CD4-positive, alpha-beta T cell treated with Interleukin-17A for 1 hour (primary cell): ENCODE results near the gene SCAMP2.
"Not testable (repeated sequence)": the region's sequence is repeated elsewhere in the genome, so short reads cannot be mapped to it uniquely, and the experiment has no call there.

Experiments used
- DNase-seq: peaks from one replicate; pipeline ENCODE4 v3.0.0-alpha.2; 2020

SCAMP2 gene

GRCh38 chr15:74873036-74873755, at the start of gene SCAMP2:
Gene SCAMP2 (minus strand): TSS chr15:74873365. CDS start chr15:74873255, 110 bp downstream.
- peak; percentile 92 for DNase-seq

- no peak for DNase-seq
Measured at GRCh38 chr15:74920456-74920855, 47.3 kb upstream of the SCAMP2 start.

GRCh38 chr15:74917676-74918075, 44.5 kb upstream of the SCAMP2 start:
- DNase-seq: no peak

DNA sequence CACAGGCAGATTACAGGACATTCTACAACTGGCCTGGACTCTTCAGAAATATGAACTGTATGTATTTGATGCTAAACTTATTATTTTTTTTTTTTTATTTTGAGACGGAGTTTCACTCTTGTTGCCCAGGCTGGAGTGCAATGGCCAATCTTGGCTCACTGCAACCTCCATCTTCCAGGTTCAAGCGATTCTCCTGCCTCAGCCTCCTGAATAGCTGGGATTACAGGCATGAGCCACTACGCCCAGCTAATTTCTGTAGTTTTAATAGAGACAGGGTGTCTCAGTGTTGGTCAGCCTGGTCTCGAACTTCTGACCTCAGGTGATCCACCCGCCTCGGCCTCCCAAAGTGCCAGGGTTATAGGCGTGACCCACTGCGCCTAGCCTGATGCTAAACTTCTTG, 40.6 kb upstream of the SCAMP2 start:
- DNase-seq: not testable (repeated sequence)

DNA sequence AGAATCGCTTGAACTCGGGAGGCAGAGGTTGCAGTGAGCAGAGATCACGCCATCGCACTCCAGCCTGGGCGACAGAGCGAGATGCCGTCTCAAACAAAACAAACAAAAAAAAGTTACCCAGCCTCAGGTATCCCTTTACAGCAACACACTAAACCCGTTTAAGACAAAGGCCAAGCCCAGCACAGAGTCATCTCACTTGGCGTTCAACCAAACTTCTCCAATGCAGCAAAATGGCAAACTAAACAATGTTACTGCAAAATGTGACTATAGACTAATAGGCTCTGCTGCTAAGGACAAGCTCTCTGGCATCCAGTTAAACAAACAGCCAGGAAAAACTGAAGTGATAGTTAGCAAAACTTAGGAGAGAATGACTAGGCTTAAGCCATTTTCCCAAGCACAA, 39.9 kb upstream of the SCAMP2 start:
- DNase-seq: no peak

GRCh38 chr15:74908635-74909034, 35.5 kb upstream of the SCAMP2 start:
- DNase-seq: no peak

DNA sequence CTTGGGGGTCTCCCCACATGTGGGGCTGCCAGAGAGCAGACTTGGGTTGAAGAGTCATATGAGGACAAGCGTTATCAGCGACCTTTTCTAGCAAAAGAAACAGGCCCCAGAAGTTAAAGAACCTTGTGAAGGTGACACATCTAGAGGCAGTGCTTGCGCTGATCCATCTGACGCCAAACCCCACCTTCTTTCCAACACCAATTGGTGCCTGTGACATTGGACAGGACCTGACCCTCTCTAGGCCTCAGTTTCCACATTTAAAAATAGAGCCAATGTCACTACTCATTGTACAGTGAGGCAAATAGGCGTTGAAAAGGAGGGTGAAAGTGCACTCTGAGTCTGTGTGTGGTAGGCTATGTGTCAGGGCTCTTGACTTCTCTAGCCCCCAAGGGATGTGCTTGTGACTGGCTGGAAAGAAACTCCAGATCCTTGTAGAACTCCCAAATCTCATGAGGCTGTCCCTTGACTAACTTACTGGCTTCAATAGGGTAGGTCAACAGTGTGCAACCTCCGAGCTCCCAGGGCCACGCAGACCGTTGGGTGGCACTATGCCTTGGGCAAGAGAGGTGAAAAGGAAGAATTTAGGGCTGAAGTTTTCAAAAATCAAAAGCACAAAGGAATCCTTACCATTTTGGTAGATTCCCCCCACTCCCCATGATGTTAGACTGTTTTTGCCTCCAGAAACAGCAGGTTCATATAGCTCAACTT, 34.2 kb upstream of the SCAMP2 start:
- DNase-seq: no peak

DNA sequence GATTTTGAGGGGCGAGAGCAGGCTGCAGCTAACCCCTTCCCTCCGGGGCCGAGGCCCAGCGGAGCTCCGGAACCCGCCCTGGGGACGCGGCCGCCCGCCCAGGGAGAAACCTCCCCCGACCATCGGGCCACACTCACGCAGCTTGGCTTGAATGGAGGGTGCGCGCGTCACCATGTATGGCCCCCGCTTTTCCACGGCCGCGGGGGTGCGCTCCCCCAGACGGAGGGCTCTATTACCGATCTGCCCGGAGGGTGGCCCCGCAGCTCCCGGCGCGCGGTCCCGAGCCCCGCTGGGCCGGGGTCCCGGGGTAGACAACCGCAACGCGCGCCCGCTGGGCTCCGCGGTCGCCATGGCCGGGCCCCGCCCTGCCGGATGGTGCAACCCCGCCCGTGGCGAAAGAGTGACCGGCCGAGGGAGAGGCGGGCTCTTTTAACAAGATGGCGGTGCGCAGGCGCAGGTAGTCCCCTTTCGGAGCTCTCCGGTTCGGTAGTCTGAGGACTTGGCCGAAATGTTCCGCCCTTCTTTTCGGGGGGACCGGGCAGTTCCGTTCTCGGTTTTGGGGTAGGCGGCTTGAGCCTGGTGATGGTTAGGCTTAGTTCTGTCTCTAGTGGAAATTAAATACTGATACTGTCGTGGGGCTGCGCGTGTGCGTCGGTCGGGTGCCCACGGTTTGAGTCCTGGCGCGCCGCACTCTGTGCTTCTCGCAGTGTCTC, 33.4 kb upstream of the SCAMP2 start, which contains the start of gene FAM219B:
Gene FAM219B, minus strand, starts transcription at position 402 of the 713 bp plus-strand sequence. Its CDS starts 51 bp downstream, at position 351.
- DNase-seq: peak; percentile 81

- peak; percentile 23 for DNase-seq
Measured at GRCh38 chr15:74906067-74906449, 32.9 kb upstream of the SCAMP2 start.

- DNase-seq: no peak
Measured at GRCh38 chr15:74904190-74904805, 31.1 kb upstream of the SCAMP2 start.

GRCh38 chr15:74903676-74904075, 30.5 kb upstream of the SCAMP2 start:
- no peak for DNase-seq

DNA sequence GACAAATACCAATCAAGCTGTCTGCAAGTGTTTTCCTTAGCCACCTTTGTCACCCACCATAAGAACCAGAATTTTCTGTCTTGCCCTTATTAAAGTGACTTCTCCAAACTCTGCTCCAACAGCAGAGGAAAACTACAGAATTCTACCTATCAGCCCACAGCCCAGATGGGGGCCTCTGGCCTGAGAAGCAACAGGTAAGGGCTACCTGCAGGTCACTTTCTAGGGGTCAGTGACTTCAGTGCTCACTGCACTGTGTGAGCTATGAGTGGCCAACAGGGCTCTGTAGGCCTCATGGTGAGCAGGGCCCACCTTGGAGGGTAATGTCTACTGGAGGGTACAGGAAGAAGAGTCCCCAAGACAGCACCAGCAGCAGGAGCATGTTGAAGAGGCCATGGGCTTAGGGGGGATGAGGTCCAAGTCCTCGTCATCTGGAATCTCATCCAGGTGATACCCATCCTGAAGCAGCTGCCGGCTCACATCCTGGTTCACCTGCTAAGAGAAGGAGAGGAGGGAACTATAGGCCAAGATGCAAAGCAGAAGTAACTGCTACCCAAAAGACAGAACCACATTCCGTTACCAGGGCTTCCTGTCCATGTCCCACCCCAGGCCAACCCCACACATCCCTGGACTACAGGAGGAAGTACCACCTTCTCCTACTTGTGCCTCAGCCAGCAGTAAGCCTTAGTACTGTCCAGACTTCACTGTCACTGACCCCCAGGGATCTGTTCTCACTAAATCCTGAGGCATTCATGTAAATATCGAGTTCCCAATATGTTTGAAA, 29.3 kb upstream of the SCAMP2 start:
- DNase-seq: no peak

DNA sequence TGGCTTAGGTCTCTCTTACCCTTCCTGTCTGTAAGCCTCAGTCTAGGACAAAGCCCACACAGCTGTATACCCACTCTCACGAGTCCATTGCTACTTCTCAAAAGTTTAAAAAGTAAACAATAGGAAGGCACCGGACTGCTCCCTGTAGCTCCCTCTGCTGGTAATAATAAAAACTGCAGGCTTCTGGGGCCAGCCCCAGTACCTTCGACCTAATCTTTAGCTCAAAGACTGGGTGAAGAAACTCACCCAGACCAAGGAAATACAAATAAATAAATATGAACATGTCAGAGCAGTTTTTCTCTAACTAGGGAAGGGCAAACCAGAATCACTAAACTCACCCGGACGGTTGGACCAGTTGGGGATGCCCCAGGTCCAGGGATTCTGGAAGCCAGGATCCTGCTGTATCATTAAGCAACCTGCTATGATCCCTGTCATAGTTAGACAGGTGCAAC, 28.5 kb upstream of the SCAMP2 start:
- peak; percentile 84 for DNase-seq

- DNase-seq: no peak
Measured at GRCh38 chr15:74897300-74897701, 24.1 kb upstream of the SCAMP2 start.

DNA sequence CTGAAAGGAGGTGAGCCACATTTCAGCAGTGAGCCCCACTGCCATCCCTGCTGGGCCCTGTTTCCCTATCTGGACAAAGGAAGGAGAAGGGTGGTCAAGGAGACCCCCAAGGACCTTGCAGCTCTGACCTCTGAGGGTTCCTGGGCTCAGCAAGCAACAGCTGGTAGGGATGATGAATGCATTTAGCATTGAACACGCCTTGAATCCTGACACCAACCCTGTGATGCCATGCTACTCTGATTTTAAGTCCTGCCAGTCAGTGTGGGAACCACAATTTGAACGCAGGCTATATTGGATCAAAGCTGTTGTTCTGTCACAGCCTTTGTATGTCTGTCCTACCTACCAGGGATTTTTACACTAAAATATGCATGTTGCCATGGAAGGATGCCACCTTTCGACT, 23.2 kb upstream of the SCAMP2 start:
- DNase-seq: no peak

DNA sequence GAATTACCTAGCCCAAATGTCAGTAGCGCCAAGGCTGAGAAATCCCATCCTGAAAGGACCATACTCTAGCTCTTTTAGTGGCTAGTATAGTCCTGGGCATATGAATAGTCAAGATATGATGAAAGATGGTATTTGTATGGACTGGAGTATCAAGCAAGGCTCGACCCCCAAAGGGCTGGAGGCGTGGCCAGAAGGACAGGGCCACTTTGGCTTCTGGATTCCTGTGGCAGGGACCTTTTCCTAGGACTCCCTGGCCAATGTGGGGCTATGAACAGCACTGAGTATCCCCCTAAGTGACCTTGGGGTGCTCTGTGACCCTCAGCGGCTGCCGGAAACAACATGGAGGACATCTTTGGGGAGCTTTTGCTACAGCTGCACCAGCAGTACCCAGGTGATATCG, 22.7 kb upstream of the SCAMP2 start:
- DNase-seq: no peak

- not testable (repeated sequence) for DNase-seq
Measured at GRCh38 chr15:74894383-74894782, 21.2 kb upstream of the SCAMP2 start.

GRCh38 chr15:74893627-74894026, 20.5 kb upstream of the SCAMP2 start:
- peak; percentile 78 for DNase-seq

DNA sequence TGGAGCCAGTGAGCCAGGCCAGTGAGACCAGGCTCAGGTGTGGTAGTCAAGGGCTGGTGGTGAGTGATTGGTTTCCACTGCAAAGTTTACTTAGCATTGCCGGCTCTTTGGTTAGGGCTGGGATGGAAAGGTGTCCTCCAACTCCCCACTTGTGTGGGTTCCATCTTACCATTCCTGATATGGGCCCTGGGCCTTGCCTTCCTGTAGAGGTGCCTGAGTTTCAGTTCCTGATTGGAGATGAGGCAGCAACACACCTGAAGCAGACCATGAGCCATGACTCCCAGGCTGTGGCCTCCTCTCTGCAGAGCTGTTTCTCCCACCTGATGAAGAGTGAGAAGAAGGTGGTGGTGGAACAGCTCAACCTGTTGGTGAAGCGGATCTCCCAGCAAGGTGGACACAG, 19.8 kb upstream of the SCAMP2 start:
- no peak for DNase-seq

GRCh38 chr15:74892313-74892712, 19.1 kb upstream of the SCAMP2 start:
- DNase-seq: peak; percentile 24

DNA sequence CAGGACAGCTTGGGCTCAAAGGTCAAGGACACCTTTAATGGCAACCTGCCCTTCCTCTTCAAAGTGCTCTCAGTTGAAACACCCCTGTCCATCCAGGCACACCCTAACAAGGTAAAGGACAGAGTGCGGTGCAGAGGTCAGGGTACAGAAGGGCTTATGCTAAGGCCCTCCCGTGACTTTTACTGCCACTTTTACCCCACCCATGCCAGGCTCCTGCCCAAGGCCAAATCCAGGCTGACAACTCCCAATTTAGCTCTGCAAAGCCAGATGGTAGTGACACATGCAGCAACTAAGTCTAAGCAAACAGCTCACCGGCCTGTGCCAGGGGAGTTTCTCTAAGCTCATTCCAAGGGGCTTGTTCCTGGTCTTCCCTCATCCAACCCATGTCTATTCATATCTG, 18.3 kb upstream of the SCAMP2 start:
- no peak for DNase-seq

GRCh38 chr15:74890665-74890960, 17.4 kb upstream of the SCAMP2 start:
- DNase-seq: no peak
